Ishikawa (cell line): ENCODE results near the gene CLEC7A.

Source experiments
- CREB1 ChIP-seq: IDR thresholded peaks from 2 replicates; pipeline ENCODE4 v1.6.1; 2012; ENCODE audit warnings: low read depth
- EGR1 ChIP-seq: IDR thresholded peaks from 2 replicates; pipeline ENCODE4 v1.6.1; 2012
- MAX ChIP-seq: IDR thresholded peaks from 2 replicates; pipeline ENCODE4 v1.6.1; 2012
- RAD21 ChIP-seq: IDR thresholded peaks from 2 replicates; pipeline ENCODE4 v1.6.1; 2012; ENCODE audit warnings: low read depth
- TAF1 ChIP-seq: IDR thresholded peaks from 2 replicates; pipeline ENCODE4 v1.6.1; 2012; ENCODE audit warnings: low read depth, mild to moderate bottlenecking
- YY1 ChIP-seq: IDR thresholded peaks from 2 replicates; pipeline ENCODE4 v1.6.1; 2012; ENCODE audit warnings: low read depth

GRCh38 chr12:10101648-10102220, 28.3 kb downstream of the CLEC7A start:
- no peak for TF ChIP-seq CREB1
- no peak for TF ChIP-seq TAF1
- TF ChIP-seq RAD21 = no peak
- TF ChIP-seq EGR1 = no peak
- TF ChIP-seq YY1 = no peak
- no peak for TF ChIP-seq MAX
